Sigmoid colon (tissue), 7 donors: ENCODE data around the gene TMEM182. TPM values are rescaled to one million over a fixed set of nuclear protein-coding genes. Genes with fewer than 3 reads are reported as not detected.

Experiments used
- DNase-seq: peaks from one replicate; pipeline ENCODE4 v3.0.0-alpha.2; 2019
- H3K27ac ChIP-seq, 4 donors: fragments of 200-600 bp; sonication (generic); one replicate each; pipeline ENCODE4 v1.5.1; 2016 to 2019; ENCODE audit warnings: mild to moderate bottlenecking in 1 of 4
- H3K27me3 ChIP-seq, 3 donors: fragments of 200-600 bp; sonication (generic); one replicate each; pipeline ENCODE4 v1.5.1; 2019; ENCODE audit warnings: mild to moderate bottlenecking in 1 of 3
- H3K36me3 ChIP-seq, 4 donors: fragments of 200-600 bp; sonication (generic); one replicate each; pipeline ENCODE4 v1.5.1; 2016 to 2019
- H3K4me1 ChIP-seq, 4 donors: fragments of 200-600 bp; sonication (generic); one replicate each; pipeline ENCODE4 v1.5.1; 2017 to 2019
- H3K4me3 ChIP-seq, 4 donors: fragments of 200-600 bp; sonication (generic); one replicate each; pipeline ENCODE4 v1.5.1; 2017 to 2019; ENCODE audit warnings: mild to moderate bottlenecking in 2 of 4, moderate library complexity in 1 of 4
- H3K9me3 ChIP-seq, 4 donors: fragments of 200-600 bp in 3 of 4; sonication (generic) in 3 of 4; one replicate each; pipeline versions ENCODE4 v1.5.1 to v1.6.1; 2013 to 2019
- EP300 ChIP-seq, 4 donors: sonication (generic); formaldehyde crosslinking; IDR thresholded peaks; one replicate each; pipeline ENCODE4 v1.6.1; 2017; ENCODE audit warnings: antibody characterized with exemption in 4 of 4
- POLR2A ChIP-seq, 2 donors: fragments of 450-650 bp; IDR thresholded peaks; one replicate each; pipeline ENCODE4 v1.6.1; 2016; ENCODE audit warnings: antibody characterized with exemption in 2 of 2, mild to moderate bottlenecking in 2 of 2, moderate library complexity in 2 of 2
- POLR2AphosphoS5 ChIP-seq, 4 donors: sonication (generic); formaldehyde crosslinking; IDR thresholded peaks; one replicate each; pipeline ENCODE4 v1.6.1; 2017; ENCODE audit warnings: antibody characterized with exemption in 4 of 4
- WGBS, 2 donors: extraction: QIAGEN DNeasy Blood & Tissue Kit; methylation state at CpG; one replicate each; pipeline ENCODE4 v1.1.7; 2013; 5-methylcytosine and 5-hydroxymethylcytosine counted together
- intact Hi-C: fragments of 100-400 bp; cut with DNase I; formaldehyde crosslinking; loops from one replicate; pipeline ENCODE4 v1.15.1; 2023
- polyA plus RNA-seq, 3 donors: library from polyadenylated mRNA; stranded (reverse); fragments of 200-250 nt; gene quantifications; one replicate each; pipeline ENCODE4 v1.2.3, GENCODE V29; 2013
- total RNA-seq, 4 donors: library from RNA; depleted of rRNA; stranded (reverse); fragments of >200 nt; gene quantifications; one replicate each; pipeline ENCODE4 v1.1.0, GENCODE V29; 2016
- TF ChIP-seq, protein P1 (sequence below), 4 experiments: fragments of 450-650 bp in 3 of 4; fragments of 200-600 bp in 1 of 4; IDR thresholded peaks; one replicate each; pipeline ENCODE4 v1.5.1; 2016 to 2019; ENCODE audit warnings: antibody characterized with exemption in 4 of 4, mild to moderate bottlenecking in 3 of 4, moderate library complexity in 2 of 4
- donor health status: healthy with polysubstance abuse.
- donor health status: Bipolar disorder and iron deficiency.
- donor health status: healthy.

The TMEM182 gene
- total and polyA plus RNA-seq, 7 donors: 0.36 to 2.5 (median 1.7) TPM; not detected in 1

DNA sequence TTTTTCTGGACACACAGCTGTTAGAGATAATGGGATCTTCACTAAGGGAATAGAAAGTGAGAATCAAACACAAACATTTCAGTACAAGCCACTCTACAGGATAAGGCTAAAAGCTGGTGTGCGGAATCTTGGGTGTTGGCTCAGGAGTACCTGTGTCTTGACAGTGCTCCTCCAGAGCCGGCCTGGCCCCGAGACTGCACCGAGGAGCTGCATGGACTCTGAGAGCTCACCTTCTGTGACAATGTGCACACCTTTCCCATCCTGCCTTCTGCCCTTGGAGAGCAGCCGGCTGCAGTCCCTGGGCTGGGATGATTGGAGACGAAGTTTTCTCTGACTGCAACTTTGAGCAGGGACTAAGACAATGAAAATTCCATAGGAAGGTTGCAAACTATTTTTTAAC lies 89.1 kb downstream of the TMEM182 start:
- 78 to 86% methylated on average over 6 of the region's 6 CpGs for WGBS, 2 donors
- H3K4me3 ChIP-seq: no peak overlapping the region
- no peaks in the 10 kb centered on the region for H3K36me3 ChIP-seq
- DNase-seq: no peak
- intact Hi-C loops: no loop called here
- peak overlapping the region in 1 of 4 donors; percentile 31 for H3K27ac ChIP-seq
- peaks cover 0 to 7% (median 0%) of the 10 kb centered on the region in 3 donors for H3K27me3 ChIP-seq
- TF ChIP-seq EP300 (IDR thresholded peaks at IDR 0.05) (no peak), POLR2AphosphoS5 (IDR thresholded peaks at IDR 0.05) (peak in 1 of 4 donors; percentile 21)
- H3K9me3 ChIP-seq: no peaks in the 10 kb centered on the region
- peaks cover 0 to 23% (median 11%) of the 10 kb centered on the region in 4 donors for H3K4me1 ChIP-seq

DNA sequence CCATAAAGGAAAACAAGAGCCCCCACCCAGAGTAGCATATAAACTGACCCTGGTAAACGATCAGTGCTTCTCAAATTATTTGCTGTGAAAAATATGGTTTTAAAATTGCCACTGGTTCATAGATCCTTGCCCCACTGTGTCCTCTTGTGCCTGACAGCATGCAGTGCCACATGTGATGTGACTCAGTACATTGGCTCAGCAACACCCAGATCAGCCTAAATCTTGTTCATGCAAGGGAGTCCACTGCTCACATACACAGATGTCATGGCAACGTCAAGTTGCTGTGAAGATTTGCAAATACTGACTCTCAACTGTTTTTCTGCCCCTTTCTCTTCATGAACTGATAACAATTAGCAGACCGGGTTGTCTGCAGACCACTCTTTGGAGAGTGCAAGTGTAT lies 91.0 kb downstream of the TMEM182 start:
- intact Hi-C loops: no loop called here
- Histone ChIP-seq H3K4me1 (peaks cover 0 to 23% (median 11%) of the 10 kb centered on the region in 4 donors), H3K9me3 (no peaks in the 10 kb centered on the region), H3K36me3 (no peaks in the 10 kb centered on the region), H3K4me3 (no peak overlapping the region), H3K27ac (no peak overlapping the region), H3K27me3 (peaks cover 0 to 7% (median 0%) of the 10 kb centered on the region in 3 donors)
- no peak for TF ChIP-seq EP300 (IDR thresholded peaks at IDR 0.05)
- no peak for TF ChIP-seq POLR2A (IDR thresholded peaks at IDR 0.05)
- TF ChIP-seq POLR2AphosphoS5 (IDR thresholded peaks at IDR 0.05): no peak
- TF ChIP-seq, protein P1, sequence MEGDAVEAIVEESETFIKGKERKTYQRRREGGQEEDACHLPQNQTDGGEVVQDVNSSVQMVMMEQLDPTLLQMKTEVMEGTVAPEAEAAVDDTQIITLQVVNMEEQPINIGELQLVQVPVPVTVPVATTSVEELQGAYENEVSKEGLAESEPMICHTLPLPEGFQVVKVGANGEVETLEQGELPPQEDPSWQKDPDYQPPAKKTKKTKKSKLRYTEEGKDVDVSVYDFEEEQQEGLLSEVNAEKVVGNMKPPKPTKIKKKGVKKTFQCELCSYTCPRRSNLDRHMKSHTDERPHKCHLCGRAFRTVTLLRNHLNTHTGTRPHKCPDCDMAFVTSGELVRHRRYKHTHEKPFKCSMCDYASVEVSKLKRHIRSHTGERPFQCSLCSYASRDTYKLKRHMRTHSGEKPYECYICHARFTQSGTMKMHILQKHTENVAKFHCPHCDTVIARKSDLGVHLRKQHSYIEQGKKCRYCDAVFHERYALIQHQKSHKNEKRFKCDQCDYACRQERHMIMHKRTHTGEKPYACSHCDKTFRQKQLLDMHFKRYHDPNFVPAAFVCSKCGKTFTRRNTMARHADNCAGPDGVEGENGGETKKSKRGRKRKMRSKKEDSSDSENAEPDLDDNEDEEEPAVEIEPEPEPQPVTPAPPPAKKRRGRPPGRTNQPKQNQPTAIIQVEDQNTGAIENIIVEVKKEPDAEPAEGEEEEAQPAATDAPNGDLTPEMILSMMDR (IDR thresholded peaks at IDR 0.05): no peak
- 92% methylated on average over 3 of the region's 3 CpGs for WGBS, 2 donors
- DNase-seq: no peak

Other genes with a start within 250 kb of the TMEM182 start
- gene SLC9A2, start 142.5 kb upstream of the TMEM182 start, total RNA-seq: under 1 TPM in 2 of 4 donors, not detected in 2; under 0.01 to 0.28 TPM
- gene SLC9A2, start 142.5 kb upstream of the TMEM182 start, polyA plus RNA-seq: 10 to 100 TPM in 1 of 3 donors, 1 to 10 TPM in 2; 6.0 to 14.0 (median 6.7) TPM